GM19099 (cell line): ENCODE results near the gene FADS6.

Experiments
- POLR2A ChIP-seq: IDR thresholded peaks from 3 replicates; pipeline ENCODE4 v1.6.1; 2011; ENCODE audit warnings: low read depth; ENCODE audit not compliant: insufficient read length; ENCODE audit errors: extremely low read depth

FADS6 gene, protein sequence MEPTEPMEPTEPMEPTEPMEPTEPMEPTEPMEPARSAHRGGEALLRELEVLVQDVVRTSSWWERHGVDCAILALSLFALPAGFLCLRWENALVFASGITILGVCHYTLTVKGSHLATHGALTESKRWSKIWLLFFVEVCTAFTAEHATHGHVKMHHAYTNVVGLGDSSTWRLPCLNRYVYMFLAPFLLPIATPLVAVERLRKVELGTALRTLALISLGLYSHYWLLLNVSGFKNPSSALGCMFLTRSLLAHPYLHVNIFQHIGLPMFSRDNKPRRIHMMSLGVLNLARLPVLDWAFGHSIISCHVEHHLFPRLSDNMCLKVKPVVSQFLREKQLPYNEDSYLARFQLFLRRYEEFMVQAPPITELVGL

GRCh38 chr17:74892974-74893911, at the start of gene FADS6:
FADS6 (minus strand) TSS chr17:74893633; CDS start chr17:74893595, 38 bp downstream.
- TF ChIP-seq POLR2A: no peak

GRCh38 chr17:74941128-74941725, 47.8 kb upstream of the FADS6 start:
- TF ChIP-seq POLR2A: no peak

DNA sequence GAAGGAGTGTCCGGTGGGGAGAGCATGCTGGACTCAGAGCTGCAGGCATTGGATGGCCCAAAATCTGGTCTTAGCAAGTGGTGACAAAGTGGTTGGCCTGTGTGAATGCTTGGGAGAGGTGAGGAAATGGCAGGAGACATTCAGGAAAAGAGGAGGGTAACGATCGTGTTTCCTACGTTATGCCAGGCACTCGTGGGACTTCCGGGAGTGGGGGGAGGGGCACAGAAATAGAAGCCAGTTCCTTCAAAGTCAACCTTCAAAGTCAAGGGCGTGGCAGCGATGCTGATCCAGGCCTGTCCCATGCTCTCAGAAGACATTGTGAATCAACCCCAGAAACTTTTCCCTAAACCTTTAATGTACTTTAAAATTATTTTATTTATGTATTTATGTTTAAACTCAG, 46.1 kb upstream of the FADS6 start:
- TF ChIP-seq POLR2A: no peak

- no peak for TF ChIP-seq POLR2A
These were observed 44.9 kb upstream of the FADS6 start for GRCh38 chr17:74938194-74938950.

DNA sequence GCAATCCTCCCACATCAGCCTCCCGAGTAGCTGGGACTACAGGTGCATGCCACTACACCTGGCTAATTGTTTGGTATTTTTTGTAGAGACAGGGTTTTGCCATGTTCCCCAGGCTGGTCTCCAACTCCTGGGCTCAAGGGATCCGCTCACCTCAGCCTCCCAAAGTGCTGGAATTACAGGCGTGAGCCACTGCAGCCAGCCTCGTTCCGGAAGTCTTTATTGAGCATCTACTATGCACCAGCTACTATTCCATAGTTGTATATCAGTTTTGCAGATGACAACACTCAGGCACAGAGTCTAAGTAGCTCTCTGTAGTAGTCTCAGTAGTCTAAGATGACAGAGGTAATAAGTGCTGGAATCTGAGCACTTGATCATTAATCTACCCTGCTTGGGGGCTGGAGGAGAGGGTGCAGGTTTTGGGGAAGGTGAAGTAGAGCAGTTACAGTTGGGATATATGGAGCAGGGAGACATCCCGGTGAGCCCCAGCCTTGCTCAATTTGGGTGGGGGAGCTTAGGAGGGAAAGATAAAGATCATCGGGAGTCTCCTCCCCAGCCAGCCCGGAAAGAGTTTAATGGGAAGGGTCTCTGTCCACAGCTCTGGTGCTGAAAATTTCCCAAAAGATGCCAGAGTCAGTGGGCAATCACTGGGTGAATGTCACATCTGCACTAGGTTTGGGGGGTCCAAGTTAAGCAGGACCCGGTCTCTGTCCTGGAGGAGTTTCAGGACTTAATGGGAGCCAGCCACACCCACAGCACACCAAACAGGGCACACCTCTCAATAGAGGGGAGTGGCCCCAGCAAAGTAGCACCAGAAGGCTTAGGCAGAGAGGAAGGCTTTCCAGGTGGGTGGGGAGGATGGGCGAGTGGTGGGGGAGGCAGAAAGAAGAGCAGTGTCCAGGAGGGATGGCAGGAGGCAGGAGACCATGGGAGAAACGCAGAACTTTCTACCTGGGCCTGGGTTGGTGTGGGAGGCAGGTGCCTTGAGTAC, 43.9 kb upstream of the FADS6 start:
- TF ChIP-seq POLR2A: no peak

GRCh38 chr17:74936470-74936799, 43.0 kb upstream of the FADS6 start:
- TF ChIP-seq POLR2A: no peak

- TF ChIP-seq POLR2A: no peak
These were observed 42.4 kb upstream of the FADS6 start, which contains the start of gene OTOP3 for GRCh38 chr17:74935585-74936469. OTOP3 (plus strand) TSS chr17:74935898; CDS start chr17:74935922, 24 bp downstream.

DNA sequence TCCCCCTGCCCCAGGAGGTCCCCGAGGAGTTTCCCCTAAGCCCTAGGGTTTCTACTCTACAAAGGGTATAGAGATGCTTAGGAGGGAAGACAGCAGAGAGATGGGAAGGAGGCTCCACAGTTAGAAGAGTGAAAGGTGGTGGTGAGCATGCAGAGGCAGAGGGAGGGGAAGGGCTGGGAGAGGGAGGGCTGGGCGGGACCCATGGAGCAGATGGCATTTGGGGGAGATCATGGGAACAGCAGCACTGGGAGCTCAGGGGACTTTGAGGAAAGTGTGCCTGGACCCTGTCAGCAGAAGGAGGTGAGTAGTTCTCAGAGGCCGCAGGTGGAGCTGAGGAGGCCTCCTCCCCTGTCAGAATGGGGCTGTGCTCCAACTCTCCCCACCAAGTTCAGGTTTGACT, 41.6 kb upstream of the FADS6 start:
- TF ChIP-seq POLR2A: no peak

GRCh38 chr17:74930535-74931036, 37.2 kb upstream of the FADS6 start:
- TF ChIP-seq POLR2A: no peak

DNA sequence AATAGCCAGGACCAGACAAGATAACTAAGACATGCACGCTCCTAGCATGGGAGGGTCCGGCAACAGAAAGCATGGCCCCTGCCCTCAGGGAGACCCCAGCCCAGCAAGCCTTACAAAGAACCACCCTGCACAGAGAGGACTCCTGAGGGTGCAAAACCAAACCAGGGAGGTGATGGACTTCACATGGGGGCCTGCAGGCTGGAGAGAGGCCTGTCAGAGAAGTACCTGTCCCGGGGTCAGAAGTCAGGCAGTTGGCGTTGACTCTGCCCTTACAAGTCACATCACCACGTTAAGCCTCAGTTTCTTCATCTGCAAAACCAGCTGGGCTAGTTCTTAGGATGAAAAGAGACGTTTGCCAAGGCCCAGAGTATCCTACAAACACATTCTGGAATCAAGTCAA, 35.4 kb upstream of the FADS6 start:
- no peak for TF ChIP-seq POLR2A

DNA sequence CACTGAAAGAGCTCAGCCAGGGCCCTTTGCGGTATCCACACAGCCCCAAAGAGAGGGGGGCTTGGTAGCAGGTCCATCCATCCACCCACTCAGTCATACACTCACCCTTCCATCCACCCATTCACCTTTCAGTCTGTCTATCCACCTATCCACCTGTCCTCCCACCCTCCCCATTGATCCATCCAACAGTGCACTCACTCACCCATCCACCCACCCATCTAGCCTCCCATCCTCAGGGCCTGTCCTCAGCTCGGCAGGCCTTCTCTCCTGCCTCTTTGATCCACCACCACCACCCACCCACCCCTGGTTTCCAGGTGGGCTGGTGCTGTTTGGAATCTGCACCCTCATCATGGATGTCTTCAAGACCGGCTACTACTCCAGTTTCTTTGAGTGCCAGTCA, 31.8 kb upstream of the FADS6 start:
- no peak for TF ChIP-seq POLR2A

DNA sequence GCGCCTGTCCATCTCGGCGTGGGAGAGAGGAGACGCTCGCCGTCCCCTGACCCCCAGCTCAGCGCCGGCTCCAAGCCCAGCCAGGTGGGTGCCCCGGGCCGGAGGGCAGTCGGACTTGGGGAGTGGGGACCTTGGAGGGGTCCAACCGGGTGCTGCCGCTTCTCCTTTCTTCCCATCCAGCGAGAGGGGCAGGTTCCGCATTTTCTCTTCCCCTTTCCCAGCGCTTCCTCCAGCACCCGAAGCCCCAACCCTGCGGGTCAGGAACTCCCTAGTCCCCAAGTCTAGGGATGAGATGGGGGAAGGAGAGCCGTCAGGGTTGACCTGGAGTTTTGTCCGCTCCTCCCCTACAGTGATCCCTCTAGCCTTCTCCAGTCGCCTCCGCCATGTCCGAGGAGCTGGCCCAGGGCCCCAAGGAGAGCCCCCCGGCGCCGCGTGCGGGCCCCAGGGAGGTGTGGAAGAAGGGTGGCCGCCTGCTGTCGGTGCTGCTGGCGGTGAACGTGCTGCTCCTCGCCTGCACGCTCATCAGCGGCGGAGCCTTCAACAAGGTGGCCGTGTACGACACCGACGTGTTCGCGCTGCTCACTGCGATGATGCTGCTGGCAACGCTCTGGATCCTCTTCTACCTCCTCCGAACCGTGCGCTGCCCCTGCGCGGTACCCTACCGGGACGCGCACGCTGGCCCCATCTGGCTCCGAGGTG, 31.0 kb upstream of the FADS6 start, which contains the start of gene OTOP2:
OTOP2 (plus strand) TSS at position 24 of the 699 bp plus-strand sequence; CDS start at position 384, 360 bp downstream.
- TF ChIP-seq POLR2A: no peak
